NCI-H1436 (cell line): ENCODE data around the gene CEMP1.
A peak's percentile ranks its signal among the peaks of the same experiment; 100 is the strongest.

Experiments
- DNase-seq: peaks from one replicate; lab custom pipeline; 2025; lab: John Stamatoyannopoulos, UW

The CEMP1 gene

DNA sequence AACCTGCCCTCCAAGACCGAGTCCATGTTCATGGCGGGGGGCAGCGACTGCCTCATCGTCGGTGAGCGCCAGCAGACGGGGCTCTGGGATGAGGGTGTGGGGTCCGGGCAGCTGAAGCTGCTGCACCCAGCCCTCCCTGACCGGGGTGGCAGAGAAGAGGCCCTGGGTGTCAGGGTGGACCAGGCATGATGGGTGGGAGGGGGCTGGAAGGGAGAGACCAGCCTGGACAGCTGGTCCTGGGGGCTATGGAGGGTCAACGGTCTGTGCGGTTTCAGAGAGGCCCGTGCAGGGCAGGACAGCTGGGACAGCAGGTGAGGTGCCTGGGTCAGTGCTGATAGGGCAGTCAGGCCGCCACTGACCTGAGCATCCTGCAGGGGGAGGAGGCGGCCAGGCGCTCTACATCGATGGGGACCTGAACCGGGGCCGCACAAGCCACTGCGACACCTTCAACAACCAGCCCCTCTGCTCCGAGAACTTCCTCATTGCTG is 30.7 kb downstream of the CEMP1 start:
- DNase-seq = no peak

DNA sequence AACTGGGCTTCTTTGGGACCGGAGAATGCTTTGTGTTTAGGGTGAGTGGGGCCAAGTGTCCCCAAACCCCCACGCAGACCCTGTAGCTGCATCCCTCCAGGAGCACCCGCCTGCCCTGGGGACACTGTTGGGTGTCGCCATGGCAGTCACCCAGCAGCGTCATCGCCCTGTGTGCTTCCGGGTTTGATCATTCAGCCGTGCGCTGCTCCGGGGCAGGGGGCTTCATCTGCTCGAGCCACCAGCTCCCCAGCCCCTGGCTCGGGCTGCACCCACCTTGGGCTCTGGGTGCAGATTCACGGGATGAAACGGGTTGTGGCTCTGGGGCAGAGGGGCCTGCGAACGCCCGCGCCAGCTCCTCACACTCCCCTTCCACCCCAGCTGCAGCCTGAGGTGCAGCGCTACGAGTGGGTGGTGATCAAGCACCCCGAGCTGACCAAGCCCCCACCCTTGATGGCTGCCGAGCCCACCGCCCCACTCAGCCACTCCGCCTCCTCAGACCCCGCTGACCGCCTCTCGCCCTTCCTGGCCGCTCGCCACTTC is 31.2 kb downstream of the CEMP1 start:
- DNase-seq = no peak

DNA sequence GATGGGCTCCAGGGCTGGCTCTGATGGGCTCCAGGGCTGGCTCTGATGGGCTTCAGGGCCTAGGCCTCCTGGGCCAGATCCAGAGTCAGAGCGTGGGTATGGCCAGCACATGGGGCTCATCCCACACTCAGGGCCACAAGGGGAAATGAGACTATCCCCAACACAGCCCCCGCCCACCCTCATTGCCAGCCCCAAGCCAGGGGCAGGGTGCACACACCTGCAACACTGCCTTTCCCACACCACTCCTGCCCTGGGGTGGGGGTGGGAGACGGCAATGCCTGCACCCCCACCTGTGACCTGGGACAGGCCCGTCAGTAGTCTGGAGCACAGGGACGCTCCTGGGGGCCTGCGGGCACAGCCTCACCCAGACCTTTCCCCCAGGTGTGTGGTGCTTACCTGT is 31.8 kb downstream of the CEMP1 start:
- DNase-seq = no peak

DNA sequence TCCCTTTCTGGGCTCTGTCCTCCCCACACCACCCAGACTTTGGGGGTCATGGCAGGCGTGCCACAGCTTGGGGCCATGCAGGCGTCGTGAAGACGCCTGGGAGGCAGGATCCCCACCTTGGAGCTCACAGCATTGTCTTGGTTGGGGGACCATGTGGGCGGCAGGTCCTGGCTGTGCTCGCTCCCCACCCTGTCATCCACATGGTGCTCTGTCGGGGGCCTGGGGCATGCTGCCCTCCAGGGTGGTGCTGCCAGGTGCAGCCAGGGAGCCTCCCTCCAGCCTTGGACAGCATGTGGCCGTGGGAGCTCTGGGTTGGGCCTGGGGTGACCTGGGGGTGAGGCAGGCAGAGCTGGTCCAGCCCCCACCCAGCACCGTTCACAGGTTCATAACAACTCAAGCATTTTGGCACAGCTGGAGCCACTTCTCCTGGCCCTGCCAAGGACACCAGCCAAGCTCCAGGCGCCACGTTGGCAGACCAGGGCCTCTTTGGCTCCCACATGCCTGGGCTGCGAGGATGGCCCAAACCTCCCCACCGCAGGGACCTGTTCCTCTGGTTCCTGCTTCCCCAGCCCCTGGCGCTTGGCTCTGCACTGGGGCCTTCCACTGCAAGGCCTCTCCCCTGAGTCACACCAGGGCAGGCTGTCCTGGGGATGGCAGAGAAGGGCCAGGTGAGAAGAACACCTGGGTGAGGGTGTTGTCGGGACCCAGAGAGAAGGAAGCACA is 32.5 kb downstream of the CEMP1 start:
- DNase-seq = no peak

DNA sequence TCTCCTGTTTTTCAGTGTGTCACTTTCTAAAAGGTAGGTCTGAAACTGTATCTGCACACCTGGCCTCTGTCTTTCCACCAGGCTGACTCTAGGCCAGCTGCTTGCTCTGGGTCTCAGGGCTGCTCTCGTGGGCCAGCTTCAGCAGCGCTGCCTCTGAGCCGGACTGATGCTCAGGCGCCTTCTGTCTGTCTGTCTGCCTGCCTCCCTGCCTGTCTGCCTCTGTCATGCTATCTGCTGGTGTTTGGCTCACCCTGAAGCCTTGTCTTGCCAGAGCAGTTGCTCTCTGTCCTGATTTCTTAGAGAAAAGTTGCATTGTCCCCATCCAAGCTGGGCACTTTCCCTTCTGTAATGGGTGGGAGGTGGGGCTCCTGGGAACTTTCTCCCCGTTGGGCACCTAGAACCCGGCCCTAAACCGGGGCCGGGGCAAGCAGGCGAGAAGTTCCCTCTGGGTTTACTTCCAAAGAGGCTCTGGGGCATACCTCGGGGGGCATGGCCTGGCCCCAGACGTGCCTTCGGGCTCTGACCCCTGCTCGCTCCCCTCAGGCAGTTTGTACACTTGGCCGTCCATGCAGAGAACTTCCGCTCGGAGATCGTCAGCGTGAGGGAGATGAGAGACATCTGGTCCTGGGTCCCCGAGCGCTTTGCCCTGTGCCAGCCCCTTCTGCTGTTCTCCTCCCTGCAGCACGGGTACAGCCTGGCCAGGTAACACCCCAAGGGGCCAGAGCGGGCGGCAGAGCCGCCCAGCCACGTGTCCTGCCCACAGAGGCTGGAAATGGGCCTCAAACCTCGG is 33.3 kb downstream of the CEMP1 start:
- no peak for DNase-seq

DNA sequence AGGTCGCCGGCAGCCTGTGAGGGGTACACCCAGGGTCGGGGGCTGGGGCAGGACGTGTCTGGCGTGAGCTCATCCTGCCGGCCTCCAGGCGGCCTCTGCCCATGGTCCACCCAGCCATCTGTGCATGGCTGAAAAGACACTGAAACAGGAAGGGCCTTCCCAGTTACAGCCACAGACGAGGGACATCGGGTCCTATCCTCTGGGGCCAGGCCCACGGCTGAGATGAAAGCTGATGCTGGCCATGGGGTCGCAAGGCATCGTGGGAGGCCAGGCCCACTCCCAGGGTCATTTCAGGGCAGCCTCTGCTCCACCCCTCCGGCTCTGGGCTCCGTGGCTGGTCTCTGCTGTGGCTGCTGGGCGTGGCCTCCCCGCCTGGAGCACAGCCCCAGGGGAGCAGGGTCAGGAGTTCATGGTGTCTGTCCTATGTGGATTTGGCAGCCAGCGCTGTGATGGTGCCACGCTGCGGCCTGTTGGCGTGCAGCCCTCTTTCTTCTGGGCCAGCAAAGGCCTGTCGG is 34.0 kb downstream of the CEMP1 start:
- no peak for DNase-seq

DNA sequence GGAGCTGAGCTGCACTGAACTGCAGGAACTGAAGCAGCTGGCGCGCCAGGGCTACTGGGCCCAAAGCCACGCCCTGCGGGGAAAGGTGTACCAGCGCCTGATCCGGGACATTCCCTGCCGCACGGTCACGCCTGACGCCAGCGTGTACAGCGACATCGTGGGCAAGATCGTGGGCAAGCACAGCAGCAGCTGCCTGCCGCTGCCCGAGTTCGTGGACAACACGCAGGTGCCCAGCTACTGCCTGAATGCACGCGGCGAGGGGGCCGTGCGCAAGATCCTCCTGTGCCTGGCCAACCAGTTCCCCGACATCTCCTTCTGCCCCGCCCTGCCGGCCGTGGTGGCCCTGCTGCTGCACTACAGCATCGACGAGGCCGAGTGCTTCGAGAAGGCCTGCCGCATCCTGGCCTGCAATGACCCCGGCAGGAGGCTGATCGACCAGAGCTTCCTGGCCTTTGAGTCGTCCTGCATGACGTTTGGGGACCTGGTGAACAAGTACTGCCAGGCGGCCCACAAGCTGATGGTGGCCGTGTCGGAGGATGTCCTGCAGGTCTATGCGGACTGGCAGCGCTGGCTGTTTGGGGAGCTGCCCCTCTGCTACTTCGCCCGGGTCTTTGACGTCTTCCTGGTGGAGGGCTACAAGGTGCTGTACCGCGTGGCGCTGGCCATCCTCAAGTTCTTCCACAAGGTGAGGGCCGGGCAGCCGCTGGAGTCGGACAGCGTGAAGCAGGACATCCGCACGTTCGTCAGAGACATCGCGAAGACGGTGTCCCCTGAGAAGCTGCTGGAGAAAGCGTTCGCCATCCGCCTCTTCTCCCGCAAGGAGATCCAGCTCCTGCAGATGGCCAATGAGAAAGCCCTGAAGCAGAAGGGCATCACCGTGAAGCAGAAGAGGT is 34.7 kb downstream of the CEMP1 start:
- DNase-seq = no peak

DNA sequence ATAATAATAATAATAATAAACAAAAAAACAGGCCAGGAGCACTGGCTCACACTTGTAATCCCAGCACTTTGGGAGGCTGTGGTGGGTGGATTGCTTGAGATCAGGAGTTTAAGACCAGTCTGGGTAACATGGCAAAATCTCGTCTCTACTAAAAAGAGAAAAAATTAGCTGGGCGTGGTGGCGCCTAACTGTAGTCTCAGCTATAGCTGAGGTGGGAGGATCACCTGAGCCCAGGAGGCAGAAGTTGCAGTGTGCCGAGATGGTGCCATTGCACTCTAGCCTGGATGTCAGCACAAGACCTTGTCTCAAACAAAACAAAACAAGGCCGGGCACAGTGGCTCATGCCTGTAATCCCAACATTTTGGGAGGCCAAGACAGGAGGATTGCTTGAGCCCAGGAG is 36.2 kb downstream of the CEMP1 start:
- DNase-seq = no peak

DNA sequence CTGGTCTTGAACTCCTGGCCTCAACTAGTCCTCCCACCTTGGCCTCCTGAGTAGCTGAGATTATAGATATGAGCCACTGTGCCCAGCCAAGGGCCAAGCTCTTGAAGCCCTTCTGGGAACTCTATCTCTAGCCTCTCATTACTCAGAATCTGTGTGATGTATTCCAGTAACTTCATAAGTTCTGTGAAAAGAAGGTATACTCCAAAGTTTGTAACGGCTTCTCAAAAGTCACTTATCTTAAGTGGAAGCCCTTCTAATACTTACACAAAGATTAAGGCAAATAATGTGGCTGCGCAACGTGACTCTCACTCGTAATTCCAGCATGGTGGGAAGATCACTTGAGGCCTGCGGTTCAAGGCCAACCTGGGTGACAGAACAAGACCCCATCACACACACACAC is 36.6 kb downstream of the CEMP1 start:
- DNase-seq = no peak

DNA sequence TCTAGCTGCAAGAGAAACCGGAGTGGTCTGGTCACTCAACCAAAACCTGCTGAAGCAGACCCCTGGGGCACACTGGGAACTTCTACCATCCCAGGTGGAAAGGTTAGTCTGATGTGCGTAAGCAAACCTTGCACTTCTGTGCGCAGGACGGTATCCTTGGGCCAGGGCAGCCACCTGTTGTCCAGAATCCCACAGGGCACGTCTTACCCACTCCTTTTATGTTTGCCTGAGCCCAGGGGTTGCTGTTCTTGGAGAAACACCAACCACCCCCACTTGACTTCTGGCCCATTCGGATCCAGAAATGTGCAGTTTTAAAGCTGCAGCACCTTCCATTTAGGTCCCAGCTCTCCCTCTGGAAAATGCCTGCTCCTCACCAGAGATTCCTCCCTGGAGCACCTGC is 37.6 kb downstream of the CEMP1 start:
- no peak for DNase-seq

DNA sequence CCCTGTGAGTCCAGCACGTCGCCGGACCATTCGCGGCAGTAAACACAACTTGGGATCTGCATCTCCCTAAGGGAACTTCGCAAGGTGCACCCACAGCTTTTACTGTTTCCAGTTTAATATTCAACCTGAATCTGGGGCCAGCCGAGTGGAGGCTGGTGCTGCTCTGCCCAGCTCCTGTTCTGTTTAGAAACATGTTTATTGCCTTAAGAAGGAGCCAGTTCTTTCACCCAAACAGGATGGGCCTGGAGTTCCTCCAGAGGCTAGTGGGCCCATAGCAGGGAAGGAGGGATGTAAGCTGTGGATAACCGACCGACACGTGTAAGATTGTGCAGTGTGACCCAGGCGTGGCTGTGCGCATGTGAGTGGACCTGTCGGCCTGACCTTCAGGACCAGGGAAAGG is 38.9 kb downstream of the CEMP1 start:
- DNase-seq = no peak

DNA sequence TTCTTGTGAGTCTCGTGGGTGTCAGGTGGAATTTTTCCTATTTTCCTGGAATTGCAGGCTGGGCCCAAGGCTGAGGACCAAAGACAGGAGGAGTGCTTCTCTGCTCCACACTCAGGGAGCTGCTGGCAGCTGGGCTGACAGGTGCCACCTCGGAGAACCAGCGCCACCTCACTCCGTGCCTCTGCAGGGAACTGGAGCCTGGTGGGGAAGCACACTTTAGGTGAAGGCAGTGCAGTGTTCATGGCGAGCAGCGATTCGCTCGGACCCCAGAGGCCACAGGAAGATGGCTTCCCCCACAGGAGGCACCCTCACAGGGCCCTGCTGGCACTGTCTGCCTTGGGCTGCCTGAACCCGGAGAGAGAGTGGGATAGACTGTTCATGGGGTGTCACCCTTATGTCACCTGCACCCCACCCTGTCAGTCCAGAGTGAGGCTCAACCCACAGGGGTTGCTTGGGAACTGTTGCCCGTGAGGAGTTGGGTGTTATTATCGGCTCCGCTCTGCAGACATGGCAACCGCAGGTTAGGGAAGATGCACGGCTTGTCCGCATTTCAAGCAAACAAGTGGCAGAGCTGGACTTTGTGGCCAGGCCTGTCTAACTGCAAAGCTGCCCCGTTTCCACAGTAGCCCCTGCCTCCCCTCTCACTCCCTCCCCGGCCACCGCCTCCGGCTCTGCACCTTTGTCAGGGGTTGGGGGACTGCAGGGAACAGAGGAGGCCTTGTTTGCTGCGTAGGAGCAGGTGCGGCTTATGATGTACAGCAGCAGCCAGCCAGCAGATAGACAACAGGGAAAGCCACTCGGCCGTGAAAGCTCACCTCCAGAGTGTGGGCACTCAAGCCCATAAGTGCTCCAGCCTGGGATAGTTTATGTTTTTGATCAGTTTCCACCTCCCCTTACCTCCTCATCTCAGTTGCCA is 40.8 kb downstream of the CEMP1 start:
- DNase-seq = no peak

DNA sequence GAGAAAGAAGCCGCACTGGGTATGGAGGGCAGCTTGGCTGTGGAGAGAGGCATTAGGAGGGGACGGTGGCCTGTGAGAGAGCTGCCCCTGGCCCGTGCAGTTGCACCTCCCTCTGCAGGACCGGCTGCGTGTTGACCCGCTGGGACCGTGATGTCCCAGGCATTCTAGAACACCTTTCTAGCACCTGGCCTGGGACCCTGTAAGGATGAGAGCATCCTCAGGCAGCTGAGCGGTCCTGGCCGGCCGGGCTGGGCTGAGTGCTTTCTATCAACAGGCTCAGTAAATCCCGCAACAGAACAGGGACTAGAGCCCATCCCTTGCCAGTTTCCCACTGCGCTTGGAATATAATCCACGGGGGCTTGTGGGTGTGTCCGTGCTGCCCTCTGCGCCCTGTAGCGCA is 41.6 kb downstream of the CEMP1 start:
- no peak for DNase-seq

DNA sequence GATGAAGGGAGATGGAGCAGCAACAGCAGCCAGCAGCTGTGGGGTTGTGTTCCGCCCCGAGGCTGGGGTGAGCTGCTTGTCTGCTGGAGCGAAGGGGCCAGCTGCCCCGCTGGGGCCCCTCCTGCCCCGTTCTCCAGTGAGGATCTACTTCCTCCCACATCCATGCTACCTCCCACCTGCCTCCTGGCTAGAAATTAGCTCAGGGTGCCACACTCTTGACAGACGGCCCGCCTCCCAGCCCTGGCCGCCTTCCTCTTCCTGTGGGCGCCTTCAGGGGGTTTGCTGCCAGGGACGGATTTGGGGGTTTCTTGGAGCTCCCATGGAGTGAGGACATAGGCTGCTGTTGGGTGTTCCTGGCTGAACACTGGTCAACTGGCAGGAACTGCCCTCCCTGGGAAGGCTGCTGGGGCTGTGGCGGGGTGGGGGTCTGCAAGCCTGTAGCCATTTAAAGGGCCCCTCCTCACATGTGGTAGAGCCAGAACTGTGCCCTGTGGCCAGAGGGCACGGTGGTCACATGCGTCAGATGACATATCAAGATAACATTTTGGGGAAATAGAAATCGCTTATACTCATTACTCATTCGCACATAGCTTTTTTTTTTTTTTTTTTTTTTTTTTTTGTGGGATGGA is 43.2 kb downstream of the CEMP1 start:
- DNase-seq = no peak

DNA sequence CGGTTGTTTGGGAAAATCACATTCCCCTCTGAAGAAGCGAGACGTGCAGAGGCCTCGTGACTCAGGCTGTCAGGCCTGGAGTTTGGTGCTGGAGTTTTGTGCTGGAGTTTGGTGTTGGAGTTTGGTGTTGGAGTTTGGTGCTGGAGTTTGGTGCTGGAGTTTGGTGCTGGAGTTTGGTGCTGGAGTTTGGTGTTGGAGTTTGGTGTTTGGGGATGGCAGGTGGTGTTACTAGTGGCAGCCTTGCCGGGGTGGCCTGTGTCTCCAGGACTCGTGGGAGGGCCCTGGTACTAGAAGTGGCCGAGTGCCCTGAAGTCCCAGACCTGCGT is 43.7 kb downstream of the CEMP1 start:
- DNase-seq = no peak

DNA sequence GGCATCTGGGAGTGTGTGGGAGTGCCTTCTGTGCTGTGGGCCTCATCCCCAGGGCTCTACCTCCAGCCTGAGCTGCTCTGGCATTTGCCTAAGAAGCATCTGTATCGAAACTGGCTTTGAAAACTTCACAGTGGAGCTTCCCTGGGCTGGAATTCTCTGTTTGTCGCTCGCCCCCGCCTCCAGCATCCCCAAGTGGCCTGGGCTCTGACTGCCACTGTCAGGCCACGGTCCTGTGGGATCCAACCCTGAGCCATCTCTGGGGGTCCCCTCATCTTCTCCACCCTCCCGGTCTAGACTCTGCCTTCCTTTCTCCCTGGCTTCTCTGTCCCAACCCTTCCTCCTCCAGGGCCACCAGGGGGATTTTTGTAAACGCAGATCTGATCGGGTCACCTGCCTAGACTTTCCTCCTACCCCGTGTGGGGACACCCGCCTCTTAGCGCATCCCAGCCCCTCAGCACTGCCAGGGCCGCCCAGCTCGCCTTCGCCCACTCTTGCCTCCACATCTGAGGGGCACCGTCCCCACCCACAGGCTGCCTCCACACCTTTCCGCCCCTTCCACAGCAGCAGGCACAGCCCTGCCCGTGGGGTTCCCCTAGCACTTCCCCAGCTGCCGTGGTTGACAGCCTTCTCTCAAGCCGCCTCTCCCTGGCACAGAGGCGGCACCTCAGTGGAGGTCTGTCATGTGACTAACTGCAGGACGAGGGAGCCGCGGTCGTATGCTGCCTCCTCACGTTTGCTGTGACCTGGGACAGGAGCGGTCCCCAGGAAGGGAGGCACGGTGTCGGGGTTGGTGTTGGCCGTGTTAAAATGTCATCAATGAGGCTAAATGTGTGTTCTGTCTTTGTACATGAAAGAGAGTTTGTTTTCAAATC is 44.3 kb downstream of the CEMP1 start:
- DNase-seq = peak; percentile 14

DNA sequence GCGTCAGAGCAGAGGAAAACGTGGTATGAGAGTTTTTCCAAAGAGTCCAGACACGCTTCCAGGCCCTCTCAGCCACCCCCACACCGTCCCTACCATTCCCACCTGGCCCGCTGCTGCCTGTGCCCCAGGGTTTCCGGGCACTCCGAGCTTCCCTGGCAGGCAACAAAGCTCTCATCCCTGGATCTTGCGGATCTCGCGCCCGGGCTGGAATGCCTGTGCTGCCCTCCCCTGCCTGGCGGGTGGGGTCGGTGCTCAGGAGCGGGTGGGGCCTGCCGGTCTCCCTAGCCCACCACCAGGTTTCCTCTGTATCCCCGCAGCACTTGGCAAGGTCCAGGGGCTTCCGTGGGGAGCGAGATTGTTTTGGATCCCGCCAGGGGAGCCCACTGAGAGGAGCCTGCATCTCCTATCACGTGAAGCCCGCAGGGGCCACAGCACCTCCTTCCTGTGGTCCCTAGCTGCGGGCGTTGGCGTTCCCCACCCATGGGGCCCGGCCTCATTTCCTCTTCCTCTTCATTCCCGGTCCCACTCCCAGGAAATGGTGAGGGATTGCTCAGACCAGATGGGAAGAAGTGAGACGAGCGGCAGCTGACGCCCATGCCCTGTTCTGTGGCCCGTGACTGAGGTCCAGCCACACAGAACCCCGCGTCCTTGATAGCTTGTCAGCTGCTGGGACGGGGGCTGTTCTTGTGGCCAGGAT is 45.2 kb downstream of the CEMP1 start:
- DNase-seq = no peak

DNA sequence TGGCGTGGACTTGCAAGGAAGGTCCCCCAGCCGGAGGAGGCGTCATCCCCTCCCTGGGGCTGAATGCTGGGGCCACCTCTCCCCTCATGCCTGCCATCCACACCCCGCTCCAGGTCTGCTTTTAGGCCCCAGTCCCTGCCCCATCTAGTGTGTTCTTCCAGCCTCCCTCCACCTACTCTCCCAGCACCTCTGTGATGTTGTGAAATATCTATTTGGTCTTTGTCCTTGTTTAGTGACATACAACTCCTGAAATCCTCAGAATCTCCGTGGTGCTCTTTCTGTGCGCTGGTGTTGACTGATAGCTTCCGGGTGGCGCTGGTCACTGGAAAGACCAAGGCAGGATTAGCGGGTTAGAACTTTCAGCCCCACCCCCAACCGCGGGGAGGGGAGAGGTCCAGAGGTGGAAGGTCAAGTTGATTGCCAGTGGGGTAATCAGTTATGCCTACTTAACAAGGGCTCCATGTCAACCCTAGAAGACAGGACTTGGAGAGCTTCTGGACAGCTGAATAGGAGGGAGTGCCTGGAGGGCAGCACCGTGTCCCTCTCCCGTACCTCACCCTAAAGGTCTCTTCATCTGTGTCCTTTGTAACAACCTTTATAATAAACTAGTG is 46.2 kb downstream of the CEMP1 start:
- no peak for DNase-seq
